HL-60 (cell line): ENCODE data around the gene KRT86.

Experiments used
- DNase-seq, 2 experiments: peaks; one replicate each; pipeline ENCODE4 v3.0.0-alpha.2; 2010 to 2020; ENCODE audit warnings: low read depth in 1 of 2, low spot score in 1 of 2
- H3K27ac ChIP-seq: fragments of 250-450 bp; sonication (Bioruptor Pico); replicated peaks from 2 replicates; pipeline ENCODE4 v1.5.1; 2020; ENCODE audit warnings: mild to moderate bottlenecking, moderate library complexity
- H3K27me3 ChIP-seq: fragments of 250-450 bp; sonication (Bioruptor Pico); 2 replicates; pipeline ENCODE4 v1.5.1; 2021; ENCODE audit warnings: mild to moderate bottlenecking, moderate library complexity; ENCODE audit not compliant: insufficient read depth, poor library complexity, severe bottlenecking
- H3K4me3 ChIP-seq: replicated peaks from 2 replicates; pipeline ENCODE4 v1.5.1; 2011; ENCODE audit warnings: mild to moderate bottlenecking, control low read depth, low read length; ENCODE audit not compliant: insufficient read depth
- GABPA ChIP-seq: IDR thresholded peaks from 2 replicates; pipeline ENCODE4 v1.6.1; 2012; ENCODE audit warnings: low read depth
- POLR2AphosphoS5 ChIP-seq: IDR thresholded peaks from 2 replicates; pipeline ENCODE4 v1.6.1; 2012; ENCODE audit warnings: low read depth
- SPI1 ChIP-seq: IDR thresholded peaks from 2 replicates; pipeline ENCODE4 v1.6.1; 2012; ENCODE audit warnings: low read depth, mild to moderate bottlenecking, borderline replicate concordance
- TF ChIP-seq, protein P1 (sequence below): IDR thresholded peaks from 2 replicates; pipeline ENCODE4 v1.6.1; 2012; ENCODE audit warnings: low read depth; ENCODE audit not compliant: insufficient replicate concordance
- TF ChIP-seq, protein P2 (sequence below): IDR thresholded peaks from one replicate; pipeline ENCODE4 v1.5.1; 2011; ENCODE audit warnings: low read length, control low read depth, inconsistent platforms; ENCODE audit not compliant: insufficient read depth

Gene KRT86

DNA sequence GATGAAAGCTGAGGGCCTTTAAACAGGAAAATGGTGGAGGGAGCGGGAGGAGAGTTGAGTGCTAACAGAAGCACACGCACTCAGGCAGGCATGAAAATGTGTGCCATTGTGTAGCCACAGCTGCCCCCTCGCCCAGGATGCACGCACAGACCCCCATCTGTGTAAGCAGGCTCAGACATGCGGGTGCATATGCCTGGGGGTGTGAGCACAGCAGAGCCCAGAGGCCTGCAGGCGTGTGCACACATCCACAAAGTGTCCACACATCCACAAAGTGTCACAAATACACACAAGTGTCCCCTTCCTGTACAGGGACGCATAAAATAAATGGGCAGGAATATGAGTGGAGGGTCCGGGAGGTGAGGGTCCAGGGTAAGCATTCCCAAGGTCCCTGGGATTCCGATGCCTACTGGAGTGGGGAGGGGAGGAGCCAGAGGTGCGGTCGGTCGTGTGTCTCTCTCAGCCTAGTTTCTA, 42.2 kb upstream of the KRT86 start:
- Histone ChIP-seq H3K27me3 (peaks cover 14% of the 10 kb centered on the region), H3K4me3 (no peak overlapping the region), H3K27ac (no peak overlapping the region)
- no peak for TF ChIP-seq GABPA
- TF ChIP-seq, protein P1, sequence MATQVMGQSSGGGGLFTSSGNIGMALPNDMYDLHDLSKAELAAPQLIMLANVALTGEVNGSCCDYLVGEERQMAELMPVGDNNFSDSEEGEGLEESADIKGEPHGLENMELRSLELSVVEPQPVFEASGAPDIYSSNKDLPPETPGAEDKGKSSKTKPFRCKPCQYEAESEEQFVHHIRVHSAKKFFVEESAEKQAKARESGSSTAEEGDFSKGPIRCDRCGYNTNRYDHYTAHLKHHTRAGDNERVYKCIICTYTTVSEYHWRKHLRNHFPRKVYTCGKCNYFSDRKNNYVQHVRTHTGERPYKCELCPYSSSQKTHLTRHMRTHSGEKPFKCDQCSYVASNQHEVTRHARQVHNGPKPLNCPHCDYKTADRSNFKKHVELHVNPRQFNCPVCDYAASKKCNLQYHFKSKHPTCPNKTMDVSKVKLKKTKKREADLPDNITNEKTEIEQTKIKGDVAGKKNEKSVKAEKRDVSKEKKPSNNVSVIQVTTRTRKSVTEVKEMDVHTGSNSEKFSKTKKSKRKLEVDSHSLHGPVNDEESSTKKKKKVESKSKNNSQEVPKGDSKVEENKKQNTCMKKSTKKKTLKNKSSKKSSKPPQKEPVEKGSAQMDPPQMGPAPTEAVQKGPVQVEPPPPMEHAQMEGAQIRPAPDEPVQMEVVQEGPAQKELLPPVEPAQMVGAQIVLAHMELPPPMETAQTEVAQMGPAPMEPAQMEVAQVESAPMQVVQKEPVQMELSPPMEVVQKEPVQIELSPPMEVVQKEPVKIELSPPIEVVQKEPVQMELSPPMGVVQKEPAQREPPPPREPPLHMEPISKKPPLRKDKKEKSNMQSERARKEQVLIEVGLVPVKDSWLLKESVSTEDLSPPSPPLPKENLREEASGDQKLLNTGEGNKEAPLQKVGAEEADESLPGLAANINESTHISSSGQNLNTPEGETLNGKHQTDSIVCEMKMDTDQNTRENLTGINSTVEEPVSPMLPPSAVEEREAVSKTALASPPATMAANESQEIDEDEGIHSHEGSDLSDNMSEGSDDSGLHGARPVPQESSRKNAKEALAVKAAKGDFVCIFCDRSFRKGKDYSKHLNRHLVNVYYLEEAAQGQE = no peak
- no peak for DNase-seq

DNA sequence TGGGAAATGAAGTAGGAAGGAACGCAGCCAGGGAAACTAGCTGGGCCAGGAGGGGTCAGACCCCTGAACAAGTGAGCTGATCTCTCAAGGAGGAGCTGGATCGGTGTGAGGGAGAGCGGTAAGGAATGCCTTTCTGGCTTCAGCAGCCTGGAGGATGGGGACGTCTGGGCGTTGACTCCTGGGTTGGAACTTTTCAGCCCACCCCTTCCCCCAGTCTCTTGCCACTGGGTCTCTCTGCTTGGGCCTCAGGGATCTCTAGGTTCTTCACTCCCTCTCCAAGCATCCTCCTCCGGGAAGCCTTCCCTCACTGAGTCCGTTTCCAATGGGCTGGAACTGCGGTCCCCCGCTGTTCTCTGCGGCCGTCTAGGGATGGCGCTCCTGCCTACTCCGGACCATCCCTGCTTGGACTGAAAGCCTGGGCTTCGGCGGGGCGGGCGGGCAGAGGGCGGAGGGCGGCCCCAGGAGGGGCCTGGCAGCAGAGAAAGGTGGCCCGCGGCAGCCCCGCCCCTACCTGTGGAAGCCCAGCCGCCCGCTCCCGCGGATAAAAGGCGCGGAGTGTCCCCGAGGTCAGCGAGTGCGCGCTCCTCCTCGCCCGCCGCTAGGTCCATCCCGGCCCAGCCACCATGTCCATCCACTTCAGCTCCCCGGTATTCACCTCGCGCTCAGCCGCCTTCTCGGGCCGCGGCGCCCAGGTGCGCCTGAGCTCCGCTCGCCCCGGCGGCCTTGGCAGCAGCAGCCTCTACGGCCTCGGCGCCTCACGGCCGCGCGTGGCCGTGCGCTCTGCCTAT, 41.6 kb upstream of the KRT86 start, which contains the start of gene KRT7:
Gene KRT7 (plus strand): TSS at position 570 of the 788 bp plus-strand sequence. CDS start 54 bp downstream, at position 624.
- Histone ChIP-seq H3K4me3 (no peak within 1 kb of the TSS), H3K27me3 (peaks cover 14% of the 10 kb centered on the region), H3K27ac (no peak within 1 kb of the TSS)
- no peak for DNase-seq
- no peak for TF ChIP-seq GABPA
- TF ChIP-seq, protein P2, sequence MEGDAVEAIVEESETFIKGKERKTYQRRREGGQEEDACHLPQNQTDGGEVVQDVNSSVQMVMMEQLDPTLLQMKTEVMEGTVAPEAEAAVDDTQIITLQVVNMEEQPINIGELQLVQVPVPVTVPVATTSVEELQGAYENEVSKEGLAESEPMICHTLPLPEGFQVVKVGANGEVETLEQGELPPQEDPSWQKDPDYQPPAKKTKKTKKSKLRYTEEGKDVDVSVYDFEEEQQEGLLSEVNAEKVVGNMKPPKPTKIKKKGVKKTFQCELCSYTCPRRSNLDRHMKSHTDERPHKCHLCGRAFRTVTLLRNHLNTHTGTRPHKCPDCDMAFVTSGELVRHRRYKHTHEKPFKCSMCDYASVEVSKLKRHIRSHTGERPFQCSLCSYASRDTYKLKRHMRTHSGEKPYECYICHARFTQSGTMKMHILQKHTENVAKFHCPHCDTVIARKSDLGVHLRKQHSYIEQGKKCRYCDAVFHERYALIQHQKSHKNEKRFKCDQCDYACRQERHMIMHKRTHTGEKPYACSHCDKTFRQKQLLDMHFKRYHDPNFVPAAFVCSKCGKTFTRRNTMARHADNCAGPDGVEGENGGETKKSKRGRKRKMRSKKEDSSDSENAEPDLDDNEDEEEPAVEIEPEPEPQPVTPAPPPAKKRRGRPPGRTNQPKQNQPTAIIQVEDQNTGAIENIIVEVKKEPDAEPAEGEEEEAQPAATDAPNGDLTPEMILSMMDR = no peak
- TF ChIP-seq, protein P1 = no peak
- no peak for TF ChIP-seq POLR2AphosphoS5
- no peak for TF ChIP-seq SPI1

DNA sequence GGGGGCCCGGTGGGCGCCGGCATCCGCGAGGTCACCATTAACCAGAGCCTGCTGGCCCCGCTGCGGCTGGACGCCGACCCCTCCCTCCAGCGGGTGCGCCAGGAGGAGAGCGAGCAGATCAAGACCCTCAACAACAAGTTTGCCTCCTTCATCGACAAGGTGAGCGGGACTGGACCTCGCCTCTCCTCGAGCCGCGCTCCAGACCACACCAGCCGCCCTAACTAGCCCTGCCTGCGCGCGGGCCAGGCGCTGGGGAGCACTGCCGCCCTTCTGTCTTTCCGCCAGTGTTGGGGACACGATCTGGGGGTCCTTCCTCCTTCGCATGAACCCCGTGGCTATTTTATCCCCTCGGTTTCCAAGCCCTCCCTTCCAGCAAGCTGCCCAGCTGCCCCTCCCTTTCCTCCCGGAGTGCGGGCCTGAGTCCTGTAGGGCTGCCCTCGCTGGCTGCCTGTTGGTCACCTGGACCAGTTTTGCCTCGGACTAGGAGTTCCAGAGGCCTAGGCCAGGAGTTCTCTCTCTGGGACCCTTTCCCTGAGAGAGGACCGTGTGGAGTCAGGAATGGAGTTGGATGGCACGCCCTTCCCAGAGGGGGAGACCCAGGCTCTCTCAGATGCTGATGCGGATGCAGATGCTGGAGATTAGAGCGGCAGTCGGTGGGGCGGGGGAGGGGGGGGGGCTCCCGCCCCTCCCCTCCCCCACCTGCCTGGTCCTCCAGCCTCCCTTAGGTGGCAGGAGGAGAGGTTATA, 40.8 kb upstream of the KRT86 start:
- TF ChIP-seq, protein P1 = no peak
- no peak for TF ChIP-seq SPI1
- no peak for TF ChIP-seq POLR2AphosphoS5
- TF ChIP-seq GABPA = no peak
- TF ChIP-seq, protein P2 = no peak
- Histone ChIP-seq H3K27me3 (peaks cover 14% of the 10 kb centered on the region), H3K4me3 (no peak overlapping the region), H3K27ac (no peak overlapping the region)
- no peak for DNase-seq
